ENCODE measurements around the gene TBX6.

TBX6 gene

GRCh38 chr16:30054451-30054850 lies 37.3 kb downstream of the TBX6 start:
- no peaks in the 10 kb centered on the region for H3K79me2 ChIP-seq (ENCODE audit: insufficient read depth, low read length)
- no peak overlapping the region for H3K4me3 ChIP-seq (ENCODE audit: low read depth, low read length, poor library complexity, severe bottlenecking)
- H3K36me3 ChIP-seq (ENCODE audit: insufficient read depth, low read length), result no peaks in the 10 kb centered on the region
- H3K4me1 ChIP-seq (ENCODE audit: insufficient read depth, low read length, severe bottlenecking), result peaks cover 25% of the 10 kb centered on the region
- H3K9me3 ChIP-seq (ENCODE audit: low read length), result no peaks in the 10 kb centered on the region
- H3K9ac ChIP-seq (ENCODE audit: low read length), result no peak overlapping the region
- no peaks in the 10 kb centered on the region for H3K27me3 ChIP-seq (ENCODE audit: insufficient read depth, low read length)
- no peaks in the 10 kb centered on the region for H4K20me1 ChIP-seq (ENCODE audit: insufficient read depth, low read length)
- no peak overlapping the region for H2AFZ ChIP-seq (ENCODE audit: low read length)
- no peak overlapping the region for H3K27ac ChIP-seq (ENCODE audit: low read depth, low read length, poor library complexity, severe bottlenecking)
- H3K9me2 ChIP-seq (ENCODE audit: low read depth, low read length), result no peaks in the 10 kb centered on the region
- no peak for TF ChIP-seq CTCF (IDR thresholded peaks at IDR 0.05; ENCODE audit: low read length)
- TF ChIP-seq EZH2 (IDR thresholded peaks at IDR 0.05; ENCODE audit: borderline replicate concordance, low read length), result no peak
- peak overlapping the region; percentile 14; the same call in 1 of the 2 replicates for H3K4me2 ChIP-seq (ENCODE audit: low read length)
- no peaks in the 10 kb centered on the region for H3F3A ChIP-seq (ENCODE audit: insufficient read depth, low read length)

- no peaks in the 10 kb centered on the region; the same call in 1 of the 2 replicates for H3K27me3 ChIP-seq (ENCODE audit: insufficient read depth, low read length)
- H4K20me1 ChIP-seq (ENCODE audit: insufficient read depth, low read length), result no peaks in the 10 kb centered on the region
- no peak overlapping the region for H2AFZ ChIP-seq (ENCODE audit: low read length)
- H3K4me3 ChIP-seq (ENCODE audit: low read depth, low read length, poor library complexity, severe bottlenecking), result peak overlapping the region; percentile 72
- no peaks in the 10 kb centered on the region for H3K36me3 ChIP-seq (ENCODE audit: insufficient read depth, low read length)
- no peak for TF ChIP-seq CTCF (IDR thresholded peaks at IDR 0.05; ENCODE audit: low read length)
- no peak for TF ChIP-seq EZH2 (IDR thresholded peaks at IDR 0.05; ENCODE audit: borderline replicate concordance, low read length)
- no peaks in the 10 kb centered on the region for H3K9me3 ChIP-seq (ENCODE audit: low read length)
- peak overlapping the region; percentile 4 for H3K27ac ChIP-seq (ENCODE audit: low read depth, low read length, poor library complexity, severe bottlenecking)
- no peaks in the 10 kb centered on the region for H3K79me2 ChIP-seq (ENCODE audit: insufficient read depth, low read length)
- no peaks in the 10 kb centered on the region for H3K9me2 ChIP-seq (ENCODE audit: low read depth, low read length)
- H3K4me2 ChIP-seq (ENCODE audit: low read length), result peak overlapping the region; percentile 90
- peak overlapping the region; percentile 72 for H3K9ac ChIP-seq (ENCODE audit: low read length)
- H3K4me1 ChIP-seq (ENCODE audit: insufficient read depth, low read length, severe bottlenecking), result peaks cover 25% of the 10 kb centered on the region
- no peaks in the 10 kb centered on the region for H3F3A ChIP-seq (ENCODE audit: insufficient read depth, low read length)
Observed at GRCh38 chr16:30053376-30054015, 38.2 kb downstream of the TBX6 start.

- Histone ChIP-seq H3K4me2 (ENCODE audit: low read length) (peak overlapping the region; percentile 90), H3K79me2 (ENCODE audit: insufficient read depth, low read length) (no peaks in the 10 kb centered on the region), H3F3A (ENCODE audit: insufficient read depth, low read length) (no peaks in the 10 kb centered on the region), H3K27me3 (ENCODE audit: insufficient read depth, low read length) (no peaks in the 10 kb centered on the region; the same call in 1 of the 2 replicates), H3K27ac (ENCODE audit: low read depth, low read length, poor library complexity, severe bottlenecking) (peak overlapping the region; percentile 56), H4K20me1 (ENCODE audit: insufficient read depth, low read length) (no peaks in the 10 kb centered on the region), H3K4me3 (ENCODE audit: low read depth, low read length, poor library complexity, severe bottlenecking) (peak overlapping the region; percentile 72), H2AFZ (ENCODE audit: low read length) (peak overlapping the region; percentile 97; the same call in 1 of the 2 replicates), H3K36me3 (ENCODE audit: insufficient read depth, low read length) (no peaks in the 10 kb centered on the region), H3K9me3 (ENCODE audit: low read length) (no peaks in the 10 kb centered on the region), H3K9me2 (ENCODE audit: low read depth, low read length) (no peaks in the 10 kb centered on the region), H3K9ac (ENCODE audit: low read length) (peak overlapping the region; percentile 72), H3K4me1 (ENCODE audit: insufficient read depth, low read length, severe bottlenecking) (peaks cover 25% of the 10 kb centered on the region)
- no peak for TF ChIP-seq EZH2 (IDR thresholded peaks at IDR 0.05; ENCODE audit: borderline replicate concordance, low read length)
- no peak for TF ChIP-seq CTCF (IDR thresholded peaks at IDR 0.05; ENCODE audit: low read length)
Observed at GRCh38 chr16:30052671-30053372, 38.9 kb downstream of the TBX6 start.
